ENCODE results near the gene CA5A. TPM values are rescaled to one million over a fixed set of nuclear protein-coding genes. Genes with fewer than 3 reads are reported as not detected.
A peak's percentile ranks its signal among the peaks of the same experiment; 100 is the strongest.

Gene CA5A
- total and polyA plus RNA-seq, 9 of the 15 experiments (the other 6 are each of a cell fraction or from before 2014, with no cell fraction given), result not detected

DNA sequence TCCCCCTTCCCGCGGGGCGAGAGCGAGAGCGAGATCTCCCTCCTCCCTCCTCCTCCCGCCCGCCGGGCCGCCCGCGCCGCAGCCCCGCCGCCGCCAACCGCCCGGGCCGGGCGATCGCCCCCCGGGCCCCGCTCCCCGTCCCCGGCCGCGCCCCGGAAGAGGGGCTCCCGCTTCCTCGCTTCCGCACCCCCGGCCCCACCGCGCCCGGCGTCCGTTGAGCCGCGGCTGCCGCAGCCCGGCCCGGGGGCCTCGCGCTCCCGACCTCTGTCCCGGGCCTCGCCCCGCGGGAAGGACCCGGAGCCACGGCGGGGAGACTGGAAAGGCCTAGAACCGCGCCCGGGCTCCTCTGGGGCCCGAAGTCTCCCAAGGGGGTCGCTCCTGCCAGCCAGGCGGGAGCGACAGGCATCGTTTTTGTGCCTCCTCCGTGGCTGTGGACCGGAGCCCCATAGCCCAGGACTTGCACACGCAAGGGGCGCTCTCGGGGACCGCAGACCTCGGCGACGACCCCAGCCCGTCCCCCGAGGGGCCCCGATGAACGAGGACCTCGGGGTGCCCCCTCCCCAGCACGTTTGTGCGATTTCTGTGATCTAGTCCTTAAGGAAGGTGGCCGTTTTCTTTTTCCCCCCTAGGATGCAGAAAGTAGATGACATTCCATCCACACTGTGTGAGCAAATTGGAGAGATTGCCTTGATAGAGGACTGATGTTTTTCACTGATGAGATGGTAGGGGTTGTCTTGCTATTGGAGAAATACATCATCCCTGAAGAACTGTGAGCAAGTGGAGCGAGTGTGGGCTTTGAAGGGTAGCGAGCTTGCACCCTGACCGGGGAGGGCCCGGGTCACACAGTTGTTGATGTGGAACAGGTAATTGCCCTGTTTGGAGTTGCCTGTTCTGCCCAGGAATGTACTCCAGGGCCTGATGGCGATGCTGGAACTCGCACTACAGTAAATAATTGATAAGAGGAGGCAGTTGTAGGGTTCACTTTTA, 15.5 kb upstream of the CA5A start (continued):
- TF ChIP-seq GATAD2B (IDR thresholded peaks at IDR 0.05; ENCODE audit: borderline replicate concordance) (peak; percentile 45; the same call in 1 of the 2 replicates), ZFPM2 (CRISPR knock-in tag; IDR thresholded peaks at IDR 0.05) (no peak), HDAC6 (IDR thresholded peaks at IDR 0.05; ENCODE audit: low read depth, low read length) (no peak), ZNF146 (CRISPR knock-in tag; IDR thresholded peaks at IDR 0.05; ENCODE audit: unreplicated experiment) (no peak), ZBTB26 (CRISPR knock-in tag; IDR thresholded peaks at IDR 0.05) (0 out of 2 replicates have a peak, but pooled peaks have one; percentile 5), POLR2B (IDR thresholded peaks at IDR 0.05; ENCODE audit: low read depth, partially characterized antibody) (peak; percentile 31), BRD4 (IDR thresholded peaks at IDR 0.05) (0 out of 2 replicates have a peak, but pooled peaks have one; percentile 26), ZBTB1 (CRISPR knock-in tag; IDR thresholded peaks at IDR 0.05; ENCODE audit: borderline replicate concordance, low read depth) (peak; percentile 58; the same call in 1 of the 2 replicates), ESRRA (IDR thresholded peaks at IDR 0.05; ENCODE audit: borderline replicate concordance, low read depth) (no peak; the same call in 1 of the 2 replicates), E2F1 (CRISPR knock-in tag; IDR thresholded peaks at IDR 0.05) (0 out of 2 replicates have a peak, but pooled peaks have one; percentile 54), RUNX1 (IDR thresholded peaks at IDR 0.05; ENCODE audit: low read depth) (no peak), ZNF165 (CRISPR knock-in tag; IDR thresholded peaks at IDR 0.05; ENCODE audit: borderline replicate concordance) (no peak), SNRNP70 (optimal IDR thresholded peaks at IDR 0.05; ENCODE audit: low read depth, low read length) (no peak), KDM5B (IDR thresholded peaks at IDR 0.05; ENCODE audit: insufficient replicate concordance, low read depth, low read length) (peak; percentile 15), RBBP5 (IDR thresholded peaks at IDR 0.05; ENCODE audit: borderline replicate concordance, insufficient read depth, low read length, poor library complexity, severe bottlenecking) (peak; percentile 45), ZMIZ1 (IDR thresholded peaks at IDR 0.05; ENCODE audit: low read depth in 2 of 2, low read length in 2 of 2) (no peak)
- TF ChIP-seq, protein P1, sequence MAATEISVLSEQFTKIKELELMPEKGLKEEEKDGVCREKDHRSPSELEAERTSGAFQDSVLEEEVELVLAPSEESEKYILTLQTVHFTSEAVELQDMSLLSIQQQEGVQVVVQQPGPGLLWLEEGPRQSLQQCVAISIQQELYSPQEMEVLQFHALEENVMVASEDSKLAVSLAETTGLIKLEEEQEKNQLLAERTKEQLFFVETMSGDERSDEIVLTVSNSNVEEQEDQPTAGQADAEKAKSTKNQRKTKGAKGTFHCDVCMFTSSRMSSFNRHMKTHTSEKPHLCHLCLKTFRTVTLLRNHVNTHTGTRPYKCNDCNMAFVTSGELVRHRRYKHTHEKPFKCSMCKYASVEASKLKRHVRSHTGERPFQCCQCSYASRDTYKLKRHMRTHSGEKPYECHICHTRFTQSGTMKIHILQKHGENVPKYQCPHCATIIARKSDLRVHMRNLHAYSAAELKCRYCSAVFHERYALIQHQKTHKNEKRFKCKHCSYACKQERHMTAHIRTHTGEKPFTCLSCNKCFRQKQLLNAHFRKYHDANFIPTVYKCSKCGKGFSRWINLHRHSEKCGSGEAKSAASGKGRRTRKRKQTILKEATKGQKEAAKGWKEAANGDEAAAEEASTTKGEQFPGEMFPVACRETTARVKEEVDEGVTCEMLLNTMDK (IDR thresholded peaks at IDR 0.05; ENCODE audit: borderline replicate concordance, insufficient read depth, low read depth, low read length, poor library complexity, severe bottlenecking), result no peak

Measured in K562 (cell line).